Measurements from ENCODE around the gene AKAP13.

AKAP13 gene

DNA sequence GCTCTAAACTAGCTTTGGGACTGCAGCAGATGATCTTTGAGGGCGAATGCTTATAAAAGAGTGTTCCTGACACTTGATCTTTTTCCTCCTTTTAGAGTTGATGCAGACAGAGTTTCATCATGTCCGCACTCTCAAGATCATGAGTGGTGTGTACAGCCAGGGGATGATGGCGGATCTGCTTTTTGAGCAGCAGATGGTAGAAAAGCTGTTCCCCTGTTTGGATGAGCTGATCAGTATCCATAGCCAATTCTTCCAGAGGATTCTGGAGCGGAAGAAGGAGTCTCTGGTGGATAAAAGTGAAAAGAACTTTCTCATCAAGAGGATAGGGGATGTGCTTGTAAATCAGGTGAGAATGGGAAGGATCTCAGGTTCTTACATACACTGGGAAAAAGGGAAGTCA lies 338.6 kb downstream of the AKAP13 start:
- no peak for DNase-seq (ENCODE audit: low read depth)
- TF ChIP-seq POLR2A (IDR thresholded peaks at IDR 0.05; ENCODE audit: extremely low read depth, insufficient read length) (no peak), MAX (IDR thresholded peaks at IDR 0.05; ENCODE audit: low read depth, low read length) (no peak), CTCF (IDR thresholded peaks at IDR 0.05; ENCODE audit: low read depth, low read length) (no peak), MYC (IDR thresholded peaks at IDR 0.05; ENCODE audit: low read depth, low read length) (no peak)
- no peak overlapping the region for H3K4me3 ChIP-seq (ENCODE audit: low read depth, low read length)

- DNase-seq (ENCODE audit: low read depth), result no peak
- no peak overlapping the region for H3K4me3 ChIP-seq (ENCODE audit: low read depth, low read length)
- TF ChIP-seq MYC (IDR thresholded peaks at IDR 0.05; ENCODE audit: low read depth, low read length), result no peak
- TF ChIP-seq MAX (IDR thresholded peaks at IDR 0.05; ENCODE audit: low read depth, low read length), result no peak
- TF ChIP-seq POLR2A (IDR thresholded peaks at IDR 0.05; ENCODE audit: extremely low read depth, insufficient read length), result no peak
- no peak for TF ChIP-seq CTCF (IDR thresholded peaks at IDR 0.05; ENCODE audit: low read depth, low read length)
Observed at GRCh38 chr15:85722374-85723152, 342.2 kb downstream of the AKAP13 start.

GRCh38 chr15:85723960-85724945 lies 343.9 kb downstream of the AKAP13 start:
- no peak overlapping the region for H3K4me3 ChIP-seq (ENCODE audit: low read depth, low read length)
- DNase-seq (ENCODE audit: low read depth), result no peak
- TF ChIP-seq CTCF (IDR thresholded peaks at IDR 0.05; ENCODE audit: low read depth, low read length) (no peak), MYC (IDR thresholded peaks at IDR 0.05; ENCODE audit: low read depth, low read length) (no peak), MAX (IDR thresholded peaks at IDR 0.05; ENCODE audit: low read depth, low read length) (no peak), POLR2A (IDR thresholded peaks at IDR 0.05; ENCODE audit: extremely low read depth, insufficient read length) (no peak)

- no peak for TF ChIP-seq MAX (IDR thresholded peaks at IDR 0.05; ENCODE audit: low read depth, low read length)
- no peak for TF ChIP-seq MYC (IDR thresholded peaks at IDR 0.05; ENCODE audit: low read depth, low read length)
- no peak for TF ChIP-seq CTCF (IDR thresholded peaks at IDR 0.05; ENCODE audit: low read depth, low read length)
- no peak for TF ChIP-seq POLR2A (IDR thresholded peaks at IDR 0.05; ENCODE audit: extremely low read depth, insufficient read length)
- no peak for DNase-seq (ENCODE audit: low read depth)
- no peak overlapping the region for H3K4me3 ChIP-seq (ENCODE audit: low read depth, low read length)
Observed at GRCh38 chr15:85725019-85725418, 344.6 kb downstream of the AKAP13 start.

- H3K4me3 ChIP-seq (ENCODE audit: low read depth, low read length), result no peak overlapping the region
- DNase-seq (ENCODE audit: low read depth), result no peak
- TF ChIP-seq MYC (IDR thresholded peaks at IDR 0.05; ENCODE audit: low read depth, low read length) (no peak), POLR2A (IDR thresholded peaks at IDR 0.05; ENCODE audit: extremely low read depth, insufficient read length) (no peak), MAX (IDR thresholded peaks at IDR 0.05; ENCODE audit: low read depth, low read length) (no peak), CTCF (IDR thresholded peaks at IDR 0.05; ENCODE audit: low read depth, low read length) (no peak)
Observed at GRCh38 chr15:85725564-85725963, 345.2 kb downstream of the AKAP13 start.

All from NB4 (cell line).